HL-60/S4 treated with retinoic acid at 250 ng/mL for 4 days and 3 days (cell line): ENCODE results near the gene NUP42.
"Not testable (repeated sequence)": the region's sequence is repeated elsewhere in the genome, so short reads cannot be mapped to it uniquely, and the experiment has no call there.

ENCODE experiments used
- in situ Hi-C: fragments of 300-500 bp; cut with MboI; formaldehyde crosslinking; loops from 2 replicates; pipeline ENCODE4 v1.7.0; 2022; ENCODE audit warnings: low sequenced_read_pairs

NUP42 gene

DNA sequence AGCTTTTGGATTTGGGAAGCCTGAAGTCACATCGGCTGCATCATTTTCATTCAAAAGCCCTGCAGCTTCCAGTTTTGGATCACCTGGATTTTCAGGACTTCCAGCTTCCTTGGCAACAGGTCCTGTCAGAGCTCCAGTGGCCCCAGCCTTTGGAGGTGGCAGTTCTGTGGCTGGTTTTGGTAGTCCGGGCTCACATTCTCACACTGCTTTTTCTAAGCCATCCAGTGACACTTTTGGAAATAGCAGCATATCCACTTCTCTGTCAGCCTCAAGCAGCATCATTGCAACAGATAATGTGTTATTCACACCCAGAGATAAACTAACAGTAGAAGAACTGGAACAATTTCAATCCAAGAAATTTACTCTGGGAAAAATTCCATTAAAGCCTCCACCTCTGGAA, 18.5 kb downstream of the NUP42 start:
- in situ Hi-C loops, result no loop called here

GRCh38 chr7:23204241-23204640, 22.4 kb downstream of the NUP42 start:
- in situ Hi-C loops, result no loop called here

DNA sequence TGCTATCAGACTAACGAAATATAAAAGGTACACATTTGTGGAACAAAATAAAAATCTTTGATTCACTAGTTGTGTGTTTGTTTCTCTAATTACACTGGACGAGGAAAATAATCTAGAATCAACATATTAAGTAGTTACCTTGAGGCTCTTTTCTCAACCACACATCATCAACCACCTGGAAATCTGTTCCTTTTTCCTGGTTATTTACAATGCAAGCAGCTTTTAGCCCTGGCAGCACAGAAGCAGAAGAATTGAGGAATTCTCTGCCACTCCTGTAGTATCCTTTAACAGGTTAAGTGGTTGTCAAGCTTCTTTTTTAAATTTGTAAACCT, 23.7 kb downstream of the NUP42 start:
- in situ Hi-C loops, result no loop called here

- in situ Hi-C loops, result no loop called here
These were observed 24.3 kb downstream of the NUP42 start for GRCh38 chr7:23205909-23206767.

GRCh38 chr7:23207021-23207420, 25.2 kb downstream of the NUP42 start:
- in situ Hi-C loops, result no loop called here

DNA sequence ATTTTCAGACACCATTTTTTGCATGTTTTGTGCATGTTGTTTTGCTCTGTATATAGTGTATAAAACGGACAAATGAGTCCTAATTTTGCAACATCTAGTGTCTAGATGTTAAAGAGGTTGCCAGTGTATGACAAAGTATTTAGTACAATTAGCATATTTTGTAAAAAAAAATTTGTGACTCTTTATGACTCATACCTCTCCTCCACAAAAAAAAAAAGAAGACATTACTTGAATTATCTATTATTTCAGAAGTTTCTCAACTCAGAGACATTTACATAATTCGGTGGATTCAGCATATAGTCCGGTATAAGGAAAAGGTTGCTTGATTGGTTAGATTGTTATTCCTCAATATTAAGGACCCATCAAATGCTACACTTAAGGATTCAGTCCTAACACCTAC, 26.0 kb downstream of the NUP42 start:
- in situ Hi-C loops, result no loop called here

DNA sequence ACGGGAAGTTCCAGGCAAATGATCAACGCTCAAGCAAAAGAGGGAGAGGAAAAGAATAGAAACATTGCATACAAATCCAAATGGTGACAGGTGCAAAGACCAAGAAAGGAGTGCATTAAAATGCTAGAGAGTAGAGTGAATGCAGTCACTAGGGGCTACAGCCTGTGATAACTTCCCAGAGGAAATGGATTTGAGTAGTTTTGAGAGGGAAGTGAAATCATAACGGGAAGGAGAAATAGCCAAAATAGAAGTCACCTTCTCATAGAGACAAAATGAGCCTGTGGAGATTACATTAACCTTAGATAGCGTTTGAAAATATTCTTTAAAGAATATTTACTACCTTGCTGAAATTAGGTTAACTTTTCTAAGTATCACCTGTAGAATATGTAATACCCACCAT, 26.5 kb downstream of the NUP42 start:
- in situ Hi-C loops, result no loop called here

- in situ Hi-C loops, result no loop called here
These were observed 28.7 kb downstream of the NUP42 start for GRCh38 chr7:23210506-23210905.

GRCh38 chr7:23211589-23211988, 29.7 kb downstream of the NUP42 start:
- in situ Hi-C loops, result no loop called here

DNA sequence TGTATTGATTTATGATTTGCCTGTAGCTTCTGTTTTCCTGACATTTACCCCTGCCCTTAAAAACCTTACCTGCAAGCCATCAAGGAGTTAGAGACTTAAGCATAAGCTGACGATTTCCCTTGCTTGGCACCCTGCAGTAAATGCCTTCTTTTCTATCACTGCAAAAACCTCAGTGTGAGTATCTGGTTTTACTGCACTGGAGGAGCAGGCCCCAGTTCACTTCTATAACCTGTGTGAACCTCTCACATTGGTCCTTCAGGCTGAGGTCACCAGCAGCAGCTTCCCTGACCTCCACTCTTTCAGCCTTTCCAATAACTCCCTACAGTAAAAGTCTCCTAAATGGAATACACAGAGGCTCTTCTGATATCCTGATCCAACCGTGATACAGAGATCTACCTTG, 30.5 kb downstream of the NUP42 start:
- in situ Hi-C loops, result no loop called here

GRCh38 chr7:23212841-23213240, 31.0 kb downstream of the NUP42 start:
- in situ Hi-C loops, result no loop called here

- in situ Hi-C loops, result no loop called here
These were observed 31.9 kb downstream of the NUP42 start for GRCh38 chr7:23213755-23214154.

DNA sequence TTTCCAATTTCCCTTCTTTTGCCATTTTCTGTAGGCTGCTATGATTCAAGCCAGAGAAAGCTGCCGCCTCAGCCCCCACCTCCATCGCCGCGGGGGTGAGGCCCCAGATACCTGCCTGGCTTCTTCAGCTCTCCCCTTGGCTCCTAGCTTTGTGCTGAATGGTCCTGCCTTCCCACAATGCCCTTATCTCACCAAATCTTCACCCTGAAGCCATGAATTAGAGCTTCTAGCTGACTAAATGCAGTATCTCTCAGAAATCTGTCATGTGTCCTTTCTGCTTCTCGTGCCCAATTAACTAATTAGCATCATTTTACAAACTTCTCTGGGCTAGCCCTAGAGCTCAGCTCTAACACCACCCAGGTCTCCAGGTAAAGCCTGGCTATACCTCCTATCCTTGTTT, 32.6 kb downstream of the NUP42 start:
- in situ Hi-C loops, result no loop called here

DNA sequence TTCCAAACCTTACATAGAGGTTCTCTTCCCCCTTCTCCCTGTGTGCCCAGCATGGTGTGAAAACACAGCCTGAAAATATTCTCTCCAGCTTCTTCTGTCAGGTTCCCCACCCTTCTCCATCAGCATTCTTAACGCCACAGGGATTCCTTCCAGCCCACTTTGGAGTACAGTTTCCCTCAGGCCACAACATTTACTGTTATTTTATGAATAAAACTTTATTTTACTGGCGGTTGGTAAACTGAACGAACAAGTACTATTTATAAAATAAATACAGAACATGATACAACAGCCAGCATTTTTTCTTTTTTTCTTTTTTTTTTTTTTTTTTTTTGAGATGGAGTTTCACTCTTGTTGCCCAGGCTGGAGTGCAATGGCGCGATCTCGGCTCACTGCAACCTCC, 33.1 kb downstream of the NUP42 start:
- in situ Hi-C loops, result no loop called here

- in situ Hi-C loops, result no loop called here
These were observed 34.2 kb downstream of the NUP42 start for GRCh38 chr7:23216021-23216420.

- in situ Hi-C loops, result no loop called here
These were observed 36.3 kb downstream of the NUP42 start for GRCh38 chr7:23218196-23218595.

- in situ Hi-C loops, result no loop called here
These were observed 39.0 kb downstream of the NUP42 start for GRCh38 chr7:23220690-23221305.

GRCh38 chr7:23222439-23223030, 40.7 kb downstream of the NUP42 start:
- in situ Hi-C loops, result no loop called here

- in situ Hi-C loops, result not testable (repeated sequence)
These were observed 42.5 kb downstream of the NUP42 start for GRCh38 chr7:23224364-23224763.

DNA sequence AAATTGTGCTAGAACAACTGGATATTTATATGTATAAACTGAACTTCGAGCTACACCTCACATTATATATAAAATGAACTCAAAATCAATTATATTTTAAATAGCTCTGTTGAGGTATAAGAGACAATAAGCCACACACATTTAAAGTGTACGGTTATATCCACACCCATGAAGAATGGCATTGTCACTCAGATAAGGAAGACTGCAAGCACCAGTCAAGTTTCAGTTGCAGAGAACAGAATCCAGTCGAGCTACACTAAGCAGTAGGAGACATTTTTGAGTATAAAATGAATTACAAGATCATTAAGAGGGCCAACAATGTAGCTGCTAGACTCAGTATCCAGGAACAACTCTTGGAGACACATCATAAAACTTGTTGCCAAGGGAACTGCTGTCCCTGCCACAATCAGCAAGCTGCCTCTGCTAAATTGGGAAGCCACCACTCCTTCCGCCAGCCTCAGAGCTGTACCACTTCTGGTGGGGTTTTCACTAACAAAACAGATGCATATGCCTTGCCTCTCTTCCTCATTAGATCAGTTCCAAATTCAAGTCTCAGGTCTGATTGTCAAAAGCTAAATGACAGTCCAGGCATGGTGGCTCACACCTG, 45.1 kb downstream of the NUP42 start:
- in situ Hi-C loops, result no loop called here

- in situ Hi-C loops, result no loop called here
These were observed 46.6 kb downstream of the NUP42 start for GRCh38 chr7:23228412-23228811.

DNA sequence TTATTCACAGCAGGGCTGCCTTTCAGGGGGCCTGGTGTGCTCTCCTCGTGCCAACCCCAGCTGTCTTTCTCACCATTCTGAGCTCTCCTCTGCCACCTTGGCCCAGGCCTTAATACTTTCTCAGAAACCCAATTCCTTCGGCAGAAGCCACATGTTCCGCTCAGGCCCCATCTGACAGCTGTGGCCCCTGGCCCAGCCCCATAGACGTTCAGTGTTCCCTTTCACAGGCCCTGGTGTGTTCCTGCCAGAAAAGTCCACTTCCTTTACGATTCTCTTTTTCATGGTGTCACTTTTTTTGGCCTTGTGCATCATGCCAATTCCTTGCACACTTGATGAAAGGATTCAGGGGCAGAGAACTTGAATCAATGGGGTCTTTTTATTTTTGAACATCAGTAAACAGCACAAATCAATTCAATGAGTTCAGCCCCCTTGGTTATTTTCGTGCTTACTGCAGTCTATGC, 48.8 kb downstream of the NUP42 start:
- in situ Hi-C loops, result no loop called here
